ENCODE measurements around the gene MPP2. TPM values are rescaled to one million over a fixed set of nuclear protein-coding genes. Genes with fewer than 3 reads are reported as not detected.
A peak's percentile ranks its signal among the peaks of the same experiment; 100 is the strongest.

MPP2 gene, protein sequence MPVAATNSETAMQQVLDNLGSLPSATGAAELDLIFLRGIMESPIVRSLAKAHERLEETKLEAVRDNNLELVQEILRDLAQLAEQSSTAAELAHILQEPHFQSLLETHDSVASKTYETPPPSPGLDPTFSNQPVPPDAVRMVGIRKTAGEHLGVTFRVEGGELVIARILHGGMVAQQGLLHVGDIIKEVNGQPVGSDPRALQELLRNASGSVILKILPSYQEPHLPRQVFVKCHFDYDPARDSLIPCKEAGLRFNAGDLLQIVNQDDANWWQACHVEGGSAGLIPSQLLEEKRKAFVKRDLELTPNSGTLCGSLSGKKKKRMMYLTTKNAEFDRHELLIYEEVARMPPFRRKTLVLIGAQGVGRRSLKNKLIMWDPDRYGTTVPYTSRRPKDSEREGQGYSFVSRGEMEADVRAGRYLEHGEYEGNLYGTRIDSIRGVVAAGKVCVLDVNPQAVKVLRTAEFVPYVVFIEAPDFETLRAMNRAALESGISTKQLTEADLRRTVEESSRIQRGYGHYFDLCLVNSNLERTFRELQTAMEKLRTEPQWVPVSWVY
- 25.5 and 34.3 TPM in 2 replicates for polyA plus RNA-seq
- 52.6 and 56.7 TPM in 2 replicates for polyA minus RNA-seq

DNA sequence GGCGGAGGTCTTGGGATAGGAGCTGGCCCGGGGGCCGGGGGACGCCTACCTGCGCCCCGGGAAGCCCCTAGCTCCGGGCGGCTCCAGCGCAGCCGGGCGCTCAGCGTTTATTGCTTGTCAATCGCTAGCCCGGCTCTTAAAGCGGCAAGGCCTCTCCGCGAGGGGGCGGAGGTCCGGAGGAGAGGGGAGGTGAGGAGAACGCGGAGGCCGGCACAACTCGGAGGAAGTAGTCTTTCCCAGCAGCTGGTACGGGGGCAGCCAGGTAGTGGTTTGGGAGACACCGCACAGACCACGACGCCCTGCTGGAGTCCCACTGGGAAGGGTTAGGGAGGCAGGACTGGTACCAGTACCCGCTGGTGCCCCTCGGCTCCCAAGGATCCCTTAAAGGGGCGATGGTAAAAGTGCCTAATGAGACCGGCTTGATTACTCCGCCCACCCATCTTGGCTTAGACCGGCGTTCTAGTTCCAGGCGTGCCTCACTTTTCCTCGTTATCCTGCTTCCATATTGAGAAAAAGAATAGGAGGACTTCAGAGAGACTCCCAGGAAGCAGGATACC is at the start of gene MPP2:
MPP2 (minus strand) TSS at position 112 of the 557 bp plus-strand sequence. CDS start 3,076 bp downstream, outside the sequence.
- TF ChIP-seq MXI1 (conservative IDR thresholded peaks at IDR 0.05; ENCODE audit: poor library complexity, severe bottlenecking) (peak; percentile 16), SMC3 (conservative IDR thresholded peaks at IDR 0.05; ENCODE audit: poor library complexity) (no peak), EZH2 (IDR thresholded peaks at IDR 0.05; ENCODE audit: borderline replicate concordance, insufficient read depth, low read length, poor library complexity, severe bottlenecking) (no peak), EP300 (conservative IDR thresholded peaks at IDR 0.05; ENCODE audit: poor library complexity, severe bottlenecking) (peak; percentile 17), POLR2AphosphoS5 (IDR thresholded peaks at IDR 0.05) (peak; percentile 49)
- TF ChIP-seq, protein P1, sequence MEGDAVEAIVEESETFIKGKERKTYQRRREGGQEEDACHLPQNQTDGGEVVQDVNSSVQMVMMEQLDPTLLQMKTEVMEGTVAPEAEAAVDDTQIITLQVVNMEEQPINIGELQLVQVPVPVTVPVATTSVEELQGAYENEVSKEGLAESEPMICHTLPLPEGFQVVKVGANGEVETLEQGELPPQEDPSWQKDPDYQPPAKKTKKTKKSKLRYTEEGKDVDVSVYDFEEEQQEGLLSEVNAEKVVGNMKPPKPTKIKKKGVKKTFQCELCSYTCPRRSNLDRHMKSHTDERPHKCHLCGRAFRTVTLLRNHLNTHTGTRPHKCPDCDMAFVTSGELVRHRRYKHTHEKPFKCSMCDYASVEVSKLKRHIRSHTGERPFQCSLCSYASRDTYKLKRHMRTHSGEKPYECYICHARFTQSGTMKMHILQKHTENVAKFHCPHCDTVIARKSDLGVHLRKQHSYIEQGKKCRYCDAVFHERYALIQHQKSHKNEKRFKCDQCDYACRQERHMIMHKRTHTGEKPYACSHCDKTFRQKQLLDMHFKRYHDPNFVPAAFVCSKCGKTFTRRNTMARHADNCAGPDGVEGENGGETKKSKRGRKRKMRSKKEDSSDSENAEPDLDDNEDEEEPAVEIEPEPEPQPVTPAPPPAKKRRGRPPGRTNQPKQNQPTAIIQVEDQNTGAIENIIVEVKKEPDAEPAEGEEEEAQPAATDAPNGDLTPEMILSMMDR (IDR thresholded peaks at IDR 0.05; ENCODE audit: poor library complexity, severe bottlenecking) = peak; percentile 43
- Histone ChIP-seq H2AFZ (ENCODE audit: low read depth, low read length) (peak within 1 kb of the TSS; percentile 95), H3K27ac (ENCODE audit: low read length) (peak within 1 kb of the TSS; percentile 95), H3K4me3 (ENCODE audit: low read length) (peak within 1 kb of the TSS; percentile 96), H3K9ac (ENCODE audit: low read length) (peak within 1 kb of the TSS; percentile 99), H3K27me3 (ENCODE audit: insufficient read depth, low read depth, low read length) (no peaks in the 10 kb centered on the region), H3K79me2 (replicated peaks; ENCODE audit: insufficient read depth, low read length) (peaks cover 17% of the 10 kb centered on the region), H3K36me3 (ENCODE audit: insufficient read depth, low read length) (no peaks in the 10 kb centered on the region), H3K4me2 (ENCODE audit: low read length) (peak within 1 kb of the TSS; percentile 86), H3K9me3 (ENCODE audit: low read length) (no peaks in the 10 kb centered on the region), H3K9me2 (ENCODE audit: insufficient read depth, low read length) (no peaks in the 10 kb centered on the region), H3F3A (ENCODE audit: insufficient read depth, low read length, poor library complexity, severe bottlenecking) (no peaks in the 10 kb centered on the region), H4K20me1 (ENCODE audit: insufficient read depth) (no peaks in the 10 kb centered on the region)

DNA sequence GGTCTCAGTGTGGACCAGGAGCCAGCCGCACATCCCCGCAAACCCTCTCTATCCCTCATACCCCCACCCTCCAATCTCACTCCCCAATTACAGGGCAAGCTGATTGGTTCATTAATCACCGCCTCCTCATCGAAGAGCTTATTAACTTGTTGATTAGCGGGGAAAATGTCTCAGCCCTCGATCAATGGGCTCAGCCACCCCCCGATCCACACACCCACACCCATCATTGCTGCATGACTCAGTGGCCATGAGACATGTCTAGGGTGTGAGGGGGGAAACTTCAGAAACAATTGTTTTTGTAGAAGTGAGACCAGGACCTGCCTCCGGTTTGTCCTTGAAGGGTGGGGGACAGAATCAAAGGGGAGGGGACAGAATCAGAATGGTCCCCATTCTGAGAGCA is 48.9 kb upstream of the MPP2 start:
- no peak overlapping the region for H3K27ac ChIP-seq (ENCODE audit: low read length)
- H3K4me2 ChIP-seq (ENCODE audit: low read length) = no peak overlapping the region
- no peaks in the 10 kb centered on the region for H3K9me2 ChIP-seq (ENCODE audit: insufficient read depth, low read length)
- H3K36me3 ChIP-seq (ENCODE audit: insufficient read depth, low read length) = no peaks in the 10 kb centered on the region
- no peaks in the 10 kb centered on the region for H3K9me3 ChIP-seq (ENCODE audit: low read length)
- no peak for TF ChIP-seq MXI1 (conservative IDR thresholded peaks at IDR 0.05; ENCODE audit: poor library complexity, severe bottlenecking)
- no peak for TF ChIP-seq POLR2AphosphoS5 (IDR thresholded peaks at IDR 0.05)
- no peak for TF ChIP-seq EP300 (conservative IDR thresholded peaks at IDR 0.05; ENCODE audit: poor library complexity, severe bottlenecking)
- no peak for TF ChIP-seq SMC3 (conservative IDR thresholded peaks at IDR 0.05; ENCODE audit: poor library complexity)
- TF ChIP-seq, protein P2, sequence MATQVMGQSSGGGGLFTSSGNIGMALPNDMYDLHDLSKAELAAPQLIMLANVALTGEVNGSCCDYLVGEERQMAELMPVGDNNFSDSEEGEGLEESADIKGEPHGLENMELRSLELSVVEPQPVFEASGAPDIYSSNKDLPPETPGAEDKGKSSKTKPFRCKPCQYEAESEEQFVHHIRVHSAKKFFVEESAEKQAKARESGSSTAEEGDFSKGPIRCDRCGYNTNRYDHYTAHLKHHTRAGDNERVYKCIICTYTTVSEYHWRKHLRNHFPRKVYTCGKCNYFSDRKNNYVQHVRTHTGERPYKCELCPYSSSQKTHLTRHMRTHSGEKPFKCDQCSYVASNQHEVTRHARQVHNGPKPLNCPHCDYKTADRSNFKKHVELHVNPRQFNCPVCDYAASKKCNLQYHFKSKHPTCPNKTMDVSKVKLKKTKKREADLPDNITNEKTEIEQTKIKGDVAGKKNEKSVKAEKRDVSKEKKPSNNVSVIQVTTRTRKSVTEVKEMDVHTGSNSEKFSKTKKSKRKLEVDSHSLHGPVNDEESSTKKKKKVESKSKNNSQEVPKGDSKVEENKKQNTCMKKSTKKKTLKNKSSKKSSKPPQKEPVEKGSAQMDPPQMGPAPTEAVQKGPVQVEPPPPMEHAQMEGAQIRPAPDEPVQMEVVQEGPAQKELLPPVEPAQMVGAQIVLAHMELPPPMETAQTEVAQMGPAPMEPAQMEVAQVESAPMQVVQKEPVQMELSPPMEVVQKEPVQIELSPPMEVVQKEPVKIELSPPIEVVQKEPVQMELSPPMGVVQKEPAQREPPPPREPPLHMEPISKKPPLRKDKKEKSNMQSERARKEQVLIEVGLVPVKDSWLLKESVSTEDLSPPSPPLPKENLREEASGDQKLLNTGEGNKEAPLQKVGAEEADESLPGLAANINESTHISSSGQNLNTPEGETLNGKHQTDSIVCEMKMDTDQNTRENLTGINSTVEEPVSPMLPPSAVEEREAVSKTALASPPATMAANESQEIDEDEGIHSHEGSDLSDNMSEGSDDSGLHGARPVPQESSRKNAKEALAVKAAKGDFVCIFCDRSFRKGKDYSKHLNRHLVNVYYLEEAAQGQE (IDR thresholded peaks at IDR 0.05; ENCODE audit: borderline replicate concordance) = no peak
- TF ChIP-seq RAD21 (conservative IDR thresholded peaks at IDR 0.05) = no peak
- TF ChIP-seq TAF1 (IDR thresholded peaks at IDR 0.05; ENCODE audit: low read depth) = no peak
- TF ChIP-seq, protein P1 (IDR thresholded peaks at IDR 0.05; ENCODE audit: poor library complexity, severe bottlenecking) = no peak
- no peak overlapping the region for H2AFZ ChIP-seq (ENCODE audit: low read depth, low read length)
- no peaks in the 10 kb centered on the region for H3K79me2 ChIP-seq (replicated peaks; ENCODE audit: insufficient read depth, low read length)
- no peaks in the 10 kb centered on the region for H4K20me1 ChIP-seq (ENCODE audit: insufficient read depth)
- H3K27me3 ChIP-seq (ENCODE audit: insufficient read depth, low read depth, low read length) = peaks cover 37% of the 10 kb centered on the region
- H3F3A ChIP-seq (ENCODE audit: insufficient read depth, low read length, poor library complexity, severe bottlenecking) = no peaks in the 10 kb centered on the region
- no peak overlapping the region for H3K4me3 ChIP-seq (ENCODE audit: low read length)
- no peak overlapping the region for H3K9ac ChIP-seq (ENCODE audit: low read length)
